Renal pelvis (tissue), 12 donors: ENCODE results near the gene ZNF440. TPM values are rescaled to one million over a fixed set of nuclear protein-coding genes. Genes with fewer than 3 reads are reported as not detected.
"Not testable (repeated sequence)": the region's sequence is repeated elsewhere in the genome, so short reads cannot be mapped to it uniquely, and the experiment has no call there.

Experiments used
- DNase-seq: peaks from one replicate; pipeline ENCODE4 v3.0.0-alpha.2; 2013
- long read RNA-seq, 16 experiments: transcript quantifications; one replicate each; lab custom pipeline, GENCODE V29; 2026
- polyA plus RNA-seq, 3 donors: library from polyadenylated mRNA; unstranded; fragments of 120-200 nt; gene quantifications; one replicate each; pipeline ENCODE4 v1.2.1, GENCODE V29; 2013; ENCODE audit not compliant: insufficient read length in 3 of 3

Gene ZNF440
- 10 to 100 TPM; 11.6 to 25.8 (median 20.8) TPM for polyA plus RNA-seq
- long read RNA-seq, donor 1, full-length matches to known transcripts = 3 of 3 reads
- long read RNA-seq, donor 1, partial matches to known transcripts = 0 of 3 reads
- long read RNA-seq, donor 1, other reads (novel, unspliced or antisense) = 0 of 3 reads
- long read RNA-seq, donor 2, full-length matches to known transcripts = 2 of 2 reads
- long read RNA-seq, donor 2, partial matches to known transcripts = 0 of 2 reads
- long read RNA-seq, donor 2, other reads (novel, unspliced or antisense) = 0 of 2 reads
- long read RNA-seq, donor 3, full-length matches to known transcripts = 3 of 3 reads
- long read RNA-seq, donor 3, partial matches to known transcripts = 0 of 3 reads
- long read RNA-seq, donor 3, other reads (novel, unspliced or antisense) = 0 of 3 reads
- long read RNA-seq, donor 4, full-length matches to known transcripts = 2 of 2 reads
- long read RNA-seq, donor 4, partial matches to known transcripts = 0 of 2 reads
- long read RNA-seq, donor 4, other reads (novel, unspliced or antisense) = 0 of 2 reads
- long read RNA-seq, donor 5, full-length matches to known transcripts = 3 of 3 reads
- long read RNA-seq, donor 5, partial matches to known transcripts = 0 of 3 reads
- long read RNA-seq, donor 5, other reads (novel, unspliced or antisense) = 0 of 3 reads
- long read RNA-seq, donor 6, partial matches to known transcripts = 0 of 2 reads
- long read RNA-seq, donor 6, other reads (novel, unspliced or antisense) = 0 of 2 reads
- long read RNA-seq, donor 7, full-length matches to known transcripts = 3 of 3 reads
- long read RNA-seq, donor 7, partial matches to known transcripts = 0 of 3 reads
- long read RNA-seq, donor 7, other reads (novel, unspliced or antisense) = 0 of 3 reads
- long read RNA-seq, donor 8, partial matches to known transcripts = 0 of 1 reads
- long read RNA-seq, donor 8, other reads (novel, unspliced or antisense) = 0 of 1 reads
- long read RNA-seq, donor 9, partial matches to known transcripts = 0 of 1 reads
- long read RNA-seq, donor 9, other reads (novel, unspliced or antisense) = 0 of 1 reads
- long read RNA-seq, donor 10, full-length matches to known transcripts = 4 of 4 reads
- long read RNA-seq, donor 10, partial matches to known transcripts = 0 of 4 reads
- long read RNA-seq, donor 10, other reads (novel, unspliced or antisense) = 0 of 4 reads
- long read RNA-seq, donor 11, full-length matches to known transcripts = 2 of 2 reads
- long read RNA-seq, donor 11, partial matches to known transcripts = 0 of 2 reads
- long read RNA-seq, donor 11, other reads (novel, unspliced or antisense) = 0 of 2 reads
- long read RNA-seq, donor 12, full-length matches to known transcripts = 2 of 2 reads
- long read RNA-seq, donor 12, partial matches to known transcripts = 0 of 2 reads
- long read RNA-seq, donor 12, other reads (novel, unspliced or antisense) = 0 of 2 reads
- long read RNA-seq, donor 13, partial matches to known transcripts = 0 of 1 reads
- long read RNA-seq, donor 13, other reads (novel, unspliced or antisense) = 0 of 1 reads
- long read RNA-seq, donor 14 = 0 reads
- long read RNA-seq, donor 15 = 0 reads
- long read RNA-seq, donor 16, partial matches to known transcripts = 0 of 1 reads
- long read RNA-seq, donor 16, other reads (novel, unspliced or antisense) = 0 of 1 reads

GRCh38 chr19:11814029-11814699, at the start of gene ZNF440:
ZNF440 (plus strand) TSS chr19:11814273; CDS start chr19:11814448, 175 bp downstream.
- peak; percentile 95 for DNase-seq

GRCh38 chr19:11766597-11767591, 47.2 kb upstream of the ZNF440 start, which contains the start of gene ZNF441:
ZNF441 (plus strand) TSS chr19:11767000; CDS start chr19:11767194, 194 bp downstream.
- peak; percentile 96 for DNase-seq

- peak; percentile 41 for DNase-seq
Measured at GRCh38 chr19:11767633-11768133, 46.4 kb upstream of the ZNF440 start.

GRCh38 chr19:11769995-11770394, 44.1 kb upstream of the ZNF440 start:
- no peak for DNase-seq

GRCh38 chr19:11771520-11771919, 42.6 kb upstream of the ZNF440 start:
- not testable (repeated sequence) for DNase-seq

- not testable (repeated sequence) for DNase-seq
Measured at GRCh38 chr19:11776669-11777068, 37.4 kb upstream of the ZNF440 start.

GRCh38 chr19:11780431-11781020, 33.5 kb upstream of the ZNF440 start:
- DNase-seq = no peak

GRCh38 chr19:11781295-11782057, 32.6 kb upstream of the ZNF440 start:
- DNase-seq = no peak

- DNase-seq = no peak
Measured at GRCh38 chr19:11783767-11784166, 30.3 kb upstream of the ZNF440 start.

GRCh38 chr19:11784356-11784755, 29.7 kb upstream of the ZNF440 start:
- DNase-seq = no peak

GRCh38 chr19:11787536-11787935, 26.5 kb upstream of the ZNF440 start:
- DNase-seq = no peak

- no peak for DNase-seq
Measured at GRCh38 chr19:11792942-11793341, 21.1 kb upstream of the ZNF440 start.

- peak; percentile 89 for DNase-seq
Measured at GRCh38 chr19:11797491-11797890, 16.6 kb upstream of the ZNF440 start.

GRCh38 chr19:11798391-11799330, 15.4 kb upstream of the ZNF440 start, which contains the start of gene ZNF491:
ZNF491 (plus strand) TSS chr19:11798523; CDS start chr19:11805954, 7,431 bp downstream.
- peak; percentile 93 for DNase-seq

- no peak for DNase-seq
Measured at GRCh38 chr19:11806354-11807098, 7.5 kb upstream of the ZNF440 start.

GRCh38 chr19:11807099-11807380, 7.0 kb upstream of the ZNF440 start:
- DNase-seq = no peak
